HG03039 (cell line): ENCODE data around the gene DUS3L.
"Not testable (repeated sequence)": the region's sequence is repeated elsewhere in the genome, so short reads cannot be mapped to it uniquely, and the experiment has no call there.

Source experiments
- ATAC-seq: cut with Tn5 transposase; IDR thresholded peaks from one replicate; pipeline ENCODE4 v1.9.1; 2021; ENCODE audit warnings: mild to moderate bottlenecking, moderate library complexity; ENCODE audit not compliant: unreplicated experiment

The DUS3L gene

GRCh38 chr19:5775668-5776309 lies 15.2 kb downstream of the DUS3L start:
- no peak for ATAC-seq

GRCh38 chr19:5774921-5775320 lies 16.0 kb downstream of the DUS3L start:
- ATAC-seq, result no peak

GRCh38 chr19:5773276-5773675 lies 17.7 kb downstream of the DUS3L start:
- ATAC-seq, result no peak

- ATAC-seq, result no peak
Observed at GRCh38 chr19:5772416-5772815, 18.5 kb downstream of the DUS3L start.

- ATAC-seq, result no peak
Observed at GRCh38 chr19:5767949-5768348, 23.0 kb downstream of the DUS3L start.

GRCh38 chr19:5765220-5765619 lies 25.7 kb downstream of the DUS3L start:
- ATAC-seq, result no peak

- ATAC-seq, result no peak
Observed at GRCh38 chr19:5762608-5763217, 28.2 kb downstream of the DUS3L start.

- no peak for ATAC-seq
Observed at GRCh38 chr19:5753743-5754142, 37.2 kb downstream of the DUS3L start.

- ATAC-seq, result no peak
Observed at GRCh38 chr19:5751709-5752108, 39.3 kb downstream of the DUS3L start.

GRCh38 chr19:5749505-5749904 lies 41.5 kb downstream of the DUS3L start:
- no peak for ATAC-seq

- ATAC-seq, result not testable (repeated sequence)
Observed at GRCh38 chr19:5748920-5749319, 42.0 kb downstream of the DUS3L start.

- not testable (repeated sequence) for ATAC-seq
Observed at GRCh38 chr19:5744999-5745398, 46.0 kb downstream of the DUS3L start.

- no peak for ATAC-seq
Observed at GRCh38 chr19:5743630-5744029, 47.3 kb downstream of the DUS3L start.

GRCh38 chr19:5742051-5742450 lies 48.9 kb downstream of the DUS3L start:
- ATAC-seq, result no peak

GRCh38 chr19:5738423-5738822 lies 52.5 kb downstream of the DUS3L start:
- no peak for ATAC-seq
